ENCODE results near the gene RAMP3.

Gene RAMP3

DNA sequence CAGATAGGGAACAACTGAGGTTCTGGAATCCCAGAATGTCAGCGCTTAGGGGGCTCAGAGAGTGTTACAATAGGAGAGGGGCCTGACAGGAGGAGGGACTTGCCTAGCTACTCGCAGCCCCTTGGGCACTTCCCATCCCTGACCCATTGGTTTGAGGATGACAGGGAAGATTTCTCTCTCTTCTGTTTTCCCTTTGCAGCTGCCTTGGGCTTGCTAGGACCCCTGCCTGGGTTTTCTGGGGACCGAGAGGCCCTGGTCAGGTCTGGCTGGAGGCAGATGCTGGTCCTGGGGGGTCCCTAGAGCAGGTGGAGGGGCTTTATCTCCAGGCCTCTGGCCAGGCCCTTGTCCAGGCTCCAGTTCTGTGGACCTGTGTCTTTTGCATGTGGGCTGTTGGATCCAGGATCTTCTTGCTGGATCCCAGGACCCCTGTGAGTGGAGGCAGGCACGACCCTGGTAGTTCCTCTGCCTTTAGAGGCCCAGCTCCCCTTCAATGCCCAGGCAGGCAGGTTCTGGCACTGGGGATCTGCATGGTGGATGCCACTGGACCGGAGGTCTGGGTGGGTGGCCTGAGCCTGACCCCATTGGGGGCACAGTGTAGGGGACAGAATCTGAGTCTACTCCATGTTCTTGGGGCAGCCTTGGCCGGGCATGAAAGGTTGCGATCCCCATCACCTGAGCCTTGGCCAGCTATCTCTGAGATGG, 26.9 kb downstream of the RAMP3 start:
- H4K8ac ChIP-seq (ENCODE audit: low read depth, low read length) = no peak overlapping the region
- no peak overlapping the region for H4K5ac ChIP-seq (ENCODE audit: low read length)
- H3K9ac ChIP-seq (ENCODE audit: low read length) = no peak overlapping the region
- no peak overlapping the region for H2BK5ac ChIP-seq (ENCODE audit: low read length)
- no peak overlapping the region for H2BK15ac ChIP-seq (replicated peaks; ENCODE audit: low read depth)
- no peak overlapping the region for H3K4ac ChIP-seq (ENCODE audit: low read depth, low read length)
- H3K18ac ChIP-seq (ENCODE audit: low read length) = no peak overlapping the region
- no peak overlapping the region for H3K27ac ChIP-seq (ENCODE audit: low read depth, low read length)
- no peak overlapping the region for H3K56ac ChIP-seq (ENCODE audit: low read length)
- no peaks in the 10 kb centered on the region for H3K27me3 ChIP-seq (ENCODE audit: insufficient read depth, low read length, poor library complexity)
- H2BK120ac ChIP-seq (ENCODE audit: low read depth, low read length) = no peak overlapping the region
- DNase-seq = no peak
- H3K79me2 ChIP-seq (ENCODE audit: control insufficient read depth, insufficient read depth, low read length) = no peaks in the 10 kb centered on the region
- H2AK5ac ChIP-seq (ENCODE audit: low read length) = no peak overlapping the region
- H3K36me3 ChIP-seq (ENCODE audit: control insufficient read depth, insufficient read depth, low read length) = no peaks in the 10 kb centered on the region
- no CpG with 5 or more reads among the region's 7 CpGs for WGBS (ENCODE audit: extremely low coverage, insufficient coverage, low lambda C conversion rate)
- H3K4me1 ChIP-seq (ENCODE audit: control insufficient read depth, low read depth, low read length) = no peaks in the 10 kb centered on the region
- H3K4me3 ChIP-seq (ENCODE audit: low read length) = no peak overlapping the region
- no peak overlapping the region for H3K23ac ChIP-seq (ENCODE audit: low read length)
- no peak overlapping the region for H3K4me2 ChIP-seq (ENCODE audit: low read length)
- H3K79me1 ChIP-seq (ENCODE audit: low read length) = no peaks in the 10 kb centered on the region

DNA sequence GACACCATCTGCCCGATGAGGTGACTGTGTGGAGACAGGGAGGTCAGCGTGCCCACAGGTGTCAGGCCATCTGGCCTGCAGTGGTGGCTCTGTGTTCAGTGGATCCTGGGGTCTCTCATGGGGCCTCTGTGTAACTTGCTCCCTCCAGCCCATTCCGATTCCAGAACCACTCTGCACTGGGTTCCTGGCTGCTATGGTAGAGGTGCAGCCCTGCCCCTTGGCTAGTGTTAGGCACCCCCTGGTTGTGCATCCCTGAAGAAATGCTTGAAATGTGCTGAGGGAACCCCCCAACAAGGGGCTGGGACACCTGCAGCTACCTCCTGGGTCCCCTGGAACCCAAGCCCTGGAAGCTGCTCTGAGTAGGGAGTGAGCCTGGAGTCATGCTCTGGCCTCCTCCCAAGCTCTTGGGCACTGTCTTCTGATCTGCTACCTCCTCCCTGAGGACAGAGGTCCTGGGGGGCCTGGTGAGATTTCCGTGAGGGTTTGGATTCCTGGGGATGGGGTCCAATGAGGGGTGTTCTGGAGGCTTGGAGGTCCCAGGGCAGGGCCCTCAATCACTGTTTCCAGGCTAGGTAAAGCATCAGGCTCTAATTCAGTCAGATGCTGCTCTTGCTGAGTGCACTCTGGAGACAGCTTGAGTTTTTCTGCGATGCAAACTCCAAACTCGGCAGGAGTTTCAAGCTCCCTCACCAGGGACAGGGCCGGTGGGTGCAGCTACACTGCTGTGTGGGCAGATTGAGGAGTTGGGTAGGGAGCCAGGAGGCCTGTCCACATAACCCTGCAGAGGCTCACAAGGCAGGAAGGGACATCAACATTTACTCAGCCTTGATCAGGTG, 27.7 kb downstream of the RAMP3 start:
- Histone ChIP-seq H3K18ac (ENCODE audit: low read length) (no peak overlapping the region), H2BK5ac (ENCODE audit: low read length) (no peak overlapping the region), H4K8ac (ENCODE audit: low read depth, low read length) (no peak overlapping the region), H3K79me1 (ENCODE audit: low read length) (no peaks in the 10 kb centered on the region), H3K4ac (ENCODE audit: low read depth, low read length) (no peak overlapping the region), H3K4me3 (ENCODE audit: low read length) (no peak overlapping the region), H2AK5ac (ENCODE audit: low read length) (no peak overlapping the region), H3K23ac (ENCODE audit: low read length) (no peak overlapping the region), H3K36me3 (ENCODE audit: control insufficient read depth, insufficient read depth, low read length) (no peaks in the 10 kb centered on the region), H2BK120ac (ENCODE audit: low read depth, low read length) (no peak overlapping the region), H3K27me3 (ENCODE audit: insufficient read depth, low read length, poor library complexity) (no peaks in the 10 kb centered on the region), H3K4me2 (ENCODE audit: low read length) (no peak overlapping the region), H4K5ac (ENCODE audit: low read length) (no peak overlapping the region), H2BK15ac (replicated peaks; ENCODE audit: low read depth) (no peak overlapping the region), H3K9ac (ENCODE audit: low read length) (no peak overlapping the region), H3K56ac (ENCODE audit: low read length) (no peak overlapping the region), H3K27ac (ENCODE audit: low read depth, low read length) (no peak overlapping the region), H3K4me1 (ENCODE audit: control insufficient read depth, low read depth, low read length) (no peaks in the 10 kb centered on the region), H3K79me2 (ENCODE audit: control insufficient read depth, insufficient read depth, low read length) (no peaks in the 10 kb centered on the region)
- WGBS (ENCODE audit: extremely low coverage, insufficient coverage, low lambda C conversion rate) = no CpG with 5 or more reads among the region's 7 CpGs
- DNase-seq = no peak

DNA sequence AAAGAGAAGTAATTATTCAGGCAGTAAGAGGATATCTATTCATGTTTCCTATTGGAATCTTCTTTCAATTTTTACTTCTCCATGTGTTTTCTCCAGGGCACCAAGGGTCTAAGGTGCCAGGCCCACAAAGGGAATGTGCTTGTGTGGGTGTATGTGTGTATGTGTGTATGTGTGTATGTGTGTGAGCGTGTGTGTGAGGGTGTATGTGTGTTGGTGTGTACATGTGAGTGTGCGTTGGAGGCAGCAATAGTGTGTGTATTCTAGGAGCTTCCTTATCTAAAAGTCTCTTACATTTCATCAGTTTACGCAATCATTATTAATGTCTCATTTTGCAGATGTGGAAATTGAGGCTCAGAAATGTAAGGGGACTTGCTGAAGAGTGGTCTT, 28.3 kb downstream of the RAMP3 start:
- no peaks in the 10 kb centered on the region for H3K27me3 ChIP-seq (ENCODE audit: insufficient read depth, low read length, poor library complexity)

DNA sequence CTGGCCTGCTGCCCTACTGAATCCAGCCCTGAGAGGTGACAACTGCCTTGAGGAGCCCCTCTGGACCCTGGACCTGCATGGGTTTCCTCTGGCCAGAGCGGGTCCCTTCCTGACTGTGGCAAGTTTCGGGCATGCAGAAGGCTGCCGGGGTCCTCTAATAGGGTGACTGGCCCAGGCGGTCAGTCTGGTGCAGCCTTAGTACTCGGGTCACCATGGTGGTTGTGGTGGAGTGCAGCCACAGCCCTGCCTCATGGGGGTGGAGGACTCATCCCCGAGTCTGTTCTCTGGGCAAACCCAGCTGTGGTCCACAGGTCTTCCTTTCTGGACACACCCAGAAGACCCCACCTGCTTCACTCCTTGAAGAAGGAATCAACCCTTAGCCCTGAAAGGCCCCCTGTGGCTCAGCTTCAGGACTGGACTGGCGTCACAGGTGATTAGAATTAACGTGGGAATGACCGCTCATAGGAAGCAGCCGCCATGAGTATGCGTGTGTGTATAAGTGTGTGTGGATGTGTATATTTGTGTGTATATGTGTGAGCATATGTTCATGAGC, 28.7 kb downstream of the RAMP3 start:
- Histone ChIP-seq H2AK5ac (ENCODE audit: low read length) (no peak overlapping the region), H3K18ac (ENCODE audit: low read length) (no peak overlapping the region), H3K9ac (ENCODE audit: low read length) (no peak overlapping the region), H3K4me2 (ENCODE audit: low read length) (no peak overlapping the region), H2BK15ac (replicated peaks; ENCODE audit: low read depth) (no peak overlapping the region), H2BK120ac (ENCODE audit: low read depth, low read length) (no peak overlapping the region), H3K79me2 (ENCODE audit: control insufficient read depth, insufficient read depth, low read length) (no peaks in the 10 kb centered on the region), H3K27ac (ENCODE audit: low read depth, low read length) (no peak overlapping the region), H3K27me3 (ENCODE audit: insufficient read depth, low read length, poor library complexity) (no peaks in the 10 kb centered on the region), H2BK5ac (ENCODE audit: low read length) (no peak overlapping the region), H3K23ac (ENCODE audit: low read length) (no peak overlapping the region), H3K36me3 (ENCODE audit: control insufficient read depth, insufficient read depth, low read length) (no peaks in the 10 kb centered on the region), H4K5ac (ENCODE audit: low read length) (no peak overlapping the region), H4K8ac (ENCODE audit: low read depth, low read length) (no peak overlapping the region), H3K79me1 (ENCODE audit: low read length) (no peaks in the 10 kb centered on the region), H3K56ac (ENCODE audit: low read length) (no peak overlapping the region), H3K4me3 (ENCODE audit: low read length) (no peak overlapping the region), H3K4me1 (ENCODE audit: control insufficient read depth, low read depth, low read length) (no peaks in the 10 kb centered on the region), H3K4ac (ENCODE audit: low read depth, low read length) (no peak overlapping the region)
- no CpG with 5 or more reads among the region's 11 CpGs for WGBS (ENCODE audit: extremely low coverage, insufficient coverage, low lambda C conversion rate)
- no peak for DNase-seq

More for the DNA sequence above, 28.3 kb downstream of the RAMP3 start:
- Histone ChIP-seq H2BK15ac (replicated peaks; ENCODE audit: low read depth) (no peak overlapping the region), H2BK5ac (ENCODE audit: low read length) (no peak overlapping the region), H3K9ac (ENCODE audit: low read length) (no peak overlapping the region), H3K4me3 (ENCODE audit: low read length) (no peak overlapping the region), H3K18ac (ENCODE audit: low read length) (no peak overlapping the region), H3K36me3 (ENCODE audit: control insufficient read depth, insufficient read depth, low read length) (no peaks in the 10 kb centered on the region), H2BK120ac (ENCODE audit: low read depth, low read length) (no peak overlapping the region), H3K4me2 (ENCODE audit: low read length) (no peak overlapping the region), H3K56ac (ENCODE audit: low read length) (no peak overlapping the region), H3K27ac (ENCODE audit: low read depth, low read length) (no peak overlapping the region), H4K8ac (ENCODE audit: low read depth, low read length) (no peak overlapping the region), H2AK5ac (ENCODE audit: low read length) (no peak overlapping the region), H3K4me1 (ENCODE audit: control insufficient read depth, low read depth, low read length) (no peaks in the 10 kb centered on the region), H3K23ac (ENCODE audit: low read length) (no peak overlapping the region), H3K79me1 (ENCODE audit: low read length) (no peaks in the 10 kb centered on the region), H3K79me2 (ENCODE audit: control insufficient read depth, insufficient read depth, low read length) (no peaks in the 10 kb centered on the region), H4K5ac (ENCODE audit: low read length) (no peak overlapping the region), H3K4ac (ENCODE audit: low read depth, low read length) (no peak overlapping the region)
- WGBS (ENCODE audit: extremely low coverage, insufficient coverage, low lambda C conversion rate) = no CpG with 5 or more reads among the region's 3 CpGs
- no peak for DNase-seq

DNA sequence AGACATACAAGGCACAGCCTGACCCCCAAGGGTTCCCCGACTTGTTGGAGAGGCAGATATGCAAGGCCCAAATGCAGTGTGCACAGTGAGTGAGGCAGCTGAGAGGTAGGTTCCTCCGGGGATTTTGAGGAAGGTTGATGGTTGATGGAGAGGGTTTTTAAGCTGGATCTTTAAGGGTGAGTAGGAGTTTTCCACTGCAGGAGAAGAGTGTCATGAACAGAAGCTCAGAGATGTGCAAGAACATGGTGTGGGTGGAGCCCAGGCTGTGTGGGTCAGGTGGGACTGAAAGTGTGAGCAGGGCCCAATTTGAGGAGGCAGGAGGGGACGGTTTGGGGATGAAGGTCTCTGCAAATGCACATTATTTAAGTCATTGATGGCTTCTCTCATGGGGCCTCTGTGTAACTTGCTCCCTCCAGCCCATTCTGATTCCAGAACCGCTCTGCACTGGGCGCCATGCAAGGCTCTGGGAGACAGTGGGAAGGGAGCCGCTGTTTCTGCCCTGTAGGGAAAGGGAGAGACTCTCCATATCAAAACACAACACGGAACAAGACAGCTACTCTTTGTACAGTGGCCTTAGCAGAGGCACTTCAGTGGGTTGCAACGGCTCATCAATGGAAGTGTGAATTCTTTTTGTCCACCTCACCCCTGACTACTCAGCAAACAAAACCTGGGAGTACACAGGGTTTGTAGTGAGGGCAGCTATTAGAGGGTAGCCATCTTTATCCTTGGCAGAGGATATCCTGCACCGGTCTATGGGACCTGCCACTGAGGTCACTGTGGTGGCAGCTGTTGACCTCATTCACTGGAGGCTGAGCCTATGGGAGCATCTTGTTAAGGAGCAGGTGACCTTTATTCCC, 29.7 kb downstream of the RAMP3 start:
- no peak overlapping the region for H3K4me2 ChIP-seq (ENCODE audit: low read length)
- no peak overlapping the region for H3K4me3 ChIP-seq (ENCODE audit: low read length)
- no CpG with 5 or more reads among the region's 9 CpGs for WGBS (ENCODE audit: extremely low coverage, insufficient coverage, low lambda C conversion rate)
- no peaks in the 10 kb centered on the region for H3K36me3 ChIP-seq (ENCODE audit: control insufficient read depth, insufficient read depth, low read length)
- H2BK15ac ChIP-seq (replicated peaks; ENCODE audit: low read depth) = no peak overlapping the region
- H3K27me3 ChIP-seq (ENCODE audit: insufficient read depth, low read length, poor library complexity) = no peaks in the 10 kb centered on the region
- no peaks in the 10 kb centered on the region for H3K4me1 ChIP-seq (ENCODE audit: control insufficient read depth, low read depth, low read length)
- H4K8ac ChIP-seq (ENCODE audit: low read depth, low read length) = no peak overlapping the region
- no peak overlapping the region for H3K18ac ChIP-seq (ENCODE audit: low read length)
- no peak overlapping the region for H2AK5ac ChIP-seq (ENCODE audit: low read length)
- no peak overlapping the region for H2BK5ac ChIP-seq (ENCODE audit: low read length)
- H3K56ac ChIP-seq (ENCODE audit: low read length) = no peak overlapping the region
- no peak overlapping the region for H2BK120ac ChIP-seq (ENCODE audit: low read depth, low read length)
- H3K23ac ChIP-seq (ENCODE audit: low read length) = no peak overlapping the region
- H3K9ac ChIP-seq (ENCODE audit: low read length) = no peak overlapping the region
- DNase-seq = peak; percentile 8
- H3K79me2 ChIP-seq (ENCODE audit: control insufficient read depth, insufficient read depth, low read length) = no peaks in the 10 kb centered on the region
- H4K5ac ChIP-seq (ENCODE audit: low read length) = no peak overlapping the region
- H3K79me1 ChIP-seq (ENCODE audit: low read length) = no peaks in the 10 kb centered on the region
- no peak overlapping the region for H3K27ac ChIP-seq (ENCODE audit: low read depth, low read length)
- H3K4ac ChIP-seq (ENCODE audit: low read depth, low read length) = no peak overlapping the region

Data from mesendoderm (in vitro differentiated cells).